HL-60 (cell line): ENCODE measurements around the gene PREB.

Experiments
- CTCF ChIP-seq: IDR thresholded peaks from one replicate; pipeline ENCODE4 v1.5.1; 2011; ENCODE audit warnings: low read length, control low read depth, inconsistent platforms; ENCODE audit not compliant: insufficient read depth
- POLR2AphosphoS5 ChIP-seq: IDR thresholded peaks from 2 replicates; pipeline ENCODE4 v1.6.1; 2012; ENCODE audit warnings: low read depth

GRCh38 chr2:27108221-27108620, 26.2 kb downstream of the PREB start:
- TF ChIP-seq POLR2AphosphoS5: no peak
- TF ChIP-seq CTCF: no peak
